MCF 10A (cell line): ENCODE measurements around the gene LCN9. TPM values are rescaled to one million over a fixed set of nuclear protein-coding genes. Genes with fewer than 3 reads are reported as not detected.

Source experiments
- BruUV-seq: library from RNA; stranded (reverse); fragments of 400-500 nt; replicated peaks from 2 replicates; lab custom pipeline; 2021; lab: Mats Ljungman, UMichigan
- CTCF ChIA-PET: fragments of 300-600 bp; sonication (Branson Sonifier 250); formaldehyde crosslinking; extraction: SDS; loops from one replicate; lab custom pipeline; 2021; ENCODE audit warnings: antibody characterized with exemption, inconsistent platforms; lab: Yijun Ruan, JAX
- POLR2A ChIA-PET: fragments of 300-600, 350-650 bp; sonication (Branson Sonifier 250); formaldehyde crosslinking; extraction: SDS; loops from one replicate; lab custom pipeline; 2020; ENCODE audit warnings: antibody characterized with exemption, inconsistent platforms; lab: Yijun Ruan, JAX
- DNase-seq: peaks from one replicate; pipeline ENCODE4 v3.0.0-alpha.2; 2018; ENCODE audit not compliant: unreplicated experiment
- H3K27ac Mint-ChIP-seq: one replicate; pipeline ENCODE4 v1.8.0; 2022; ENCODE audit warnings: mild to moderate bottlenecking, low read depth, mixed read lengths; ENCODE audit not compliant: unreplicated experiment
- H3K27me3 Mint-ChIP-seq: one replicate; pipeline ENCODE4 v1.8.0; 2022; ENCODE audit warnings: mixed read lengths; ENCODE audit not compliant: insufficient read depth, unreplicated experiment
- H3K36me3 Mint-ChIP-seq: one replicate; pipeline ENCODE4 v1.8.0; 2022; ENCODE audit warnings: mild to moderate bottlenecking, moderate library complexity, mixed read lengths; ENCODE audit not compliant: insufficient read depth, unreplicated experiment
- H3K4me1 Mint-ChIP-seq: one replicate; pipeline ENCODE4 v1.8.0; 2022; ENCODE audit warnings: mixed read lengths; ENCODE audit not compliant: insufficient read depth, unreplicated experiment
- H3K4me3 Mint-ChIP-seq: one replicate; pipeline ENCODE4 v1.8.0; 2022; ENCODE audit warnings: mild to moderate bottlenecking, moderate library complexity, mixed read lengths; ENCODE audit not compliant: unreplicated experiment
- H3K9me3 Mint-ChIP-seq: one replicate; pipeline ENCODE4 v1.8.0; 2022; ENCODE audit warnings: mixed read lengths; ENCODE audit not compliant: unreplicated experiment
- intact Hi-C: fragments of 100-400 bp; cut with micrococcal nuclease; formaldehyde crosslinking; loops from 2 replicates; pipeline ENCODE4 v1.14.1; 2022
- total RNA-seq: library from RNA; stranded (reverse); gene quantifications from 2 replicates; pipeline ENCODE4 v1.2.3, GENCODE V29; 2022
- TF ChIP-seq, protein P1 (sequence below): fragments of 200-600 bp; IDR thresholded peaks from one replicate; pipeline ENCODE4 v1.8.0; 2022; ENCODE audit warnings: antibody characterized with exemption, mild to moderate bottlenecking; ENCODE audit not compliant: unreplicated experiment

Gene LCN9
- total RNA-seq, 1 experiment from 2014 or later, result not detected

DNA sequence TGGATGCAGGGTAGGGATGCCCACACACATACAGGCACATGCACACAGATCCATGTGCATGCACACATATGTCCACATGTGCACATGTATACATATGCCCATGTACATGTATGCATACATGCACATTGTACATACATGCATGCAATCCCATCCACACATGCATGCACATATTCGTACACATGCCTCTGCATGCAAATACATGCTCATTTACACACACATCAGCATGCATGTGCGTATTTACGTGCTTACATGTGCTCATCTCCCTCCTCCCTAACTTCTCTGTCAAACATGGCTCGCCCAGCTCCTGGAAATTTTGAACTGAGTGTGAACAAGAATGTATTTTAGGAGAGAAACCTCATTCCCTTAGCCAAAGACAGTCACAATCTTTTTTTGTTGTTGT lies 45.1 kb downstream of the LCN9 start:
- Mint-ChIP-seq H3K4me1 (no peaks in the 10 kb centered on the region), H3K27ac (no peak overlapping the region), H3K9me3 (no peaks in the 10 kb centered on the region), H3K4me3 (no peak overlapping the region), H3K27me3 (peaks cover 33% of the 10 kb centered on the region), H3K36me3 (no peaks in the 10 kb centered on the region)
- TF ChIP-seq, protein P1, sequence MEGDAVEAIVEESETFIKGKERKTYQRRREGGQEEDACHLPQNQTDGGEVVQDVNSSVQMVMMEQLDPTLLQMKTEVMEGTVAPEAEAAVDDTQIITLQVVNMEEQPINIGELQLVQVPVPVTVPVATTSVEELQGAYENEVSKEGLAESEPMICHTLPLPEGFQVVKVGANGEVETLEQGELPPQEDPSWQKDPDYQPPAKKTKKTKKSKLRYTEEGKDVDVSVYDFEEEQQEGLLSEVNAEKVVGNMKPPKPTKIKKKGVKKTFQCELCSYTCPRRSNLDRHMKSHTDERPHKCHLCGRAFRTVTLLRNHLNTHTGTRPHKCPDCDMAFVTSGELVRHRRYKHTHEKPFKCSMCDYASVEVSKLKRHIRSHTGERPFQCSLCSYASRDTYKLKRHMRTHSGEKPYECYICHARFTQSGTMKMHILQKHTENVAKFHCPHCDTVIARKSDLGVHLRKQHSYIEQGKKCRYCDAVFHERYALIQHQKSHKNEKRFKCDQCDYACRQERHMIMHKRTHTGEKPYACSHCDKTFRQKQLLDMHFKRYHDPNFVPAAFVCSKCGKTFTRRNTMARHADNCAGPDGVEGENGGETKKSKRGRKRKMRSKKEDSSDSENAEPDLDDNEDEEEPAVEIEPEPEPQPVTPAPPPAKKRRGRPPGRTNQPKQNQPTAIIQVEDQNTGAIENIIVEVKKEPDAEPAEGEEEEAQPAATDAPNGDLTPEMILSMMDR, result no peak
- no TSS peak for BruUV-seq
- CTCF ChIA-PET, result no interaction called here
- intact Hi-C loops, result loop anchor here (10.0 kb wide), 1 partner anchor 103 kb away; no protein-coding TSS in a partner anchor
- POLR2A ChIA-PET, result interaction anchor here (0.6 kb wide), 1 partner anchor 12 kb away, joined by 3 read pairs; no protein-coding TSS in a partner anchor
- DNase-seq, result no peak

DNA sequence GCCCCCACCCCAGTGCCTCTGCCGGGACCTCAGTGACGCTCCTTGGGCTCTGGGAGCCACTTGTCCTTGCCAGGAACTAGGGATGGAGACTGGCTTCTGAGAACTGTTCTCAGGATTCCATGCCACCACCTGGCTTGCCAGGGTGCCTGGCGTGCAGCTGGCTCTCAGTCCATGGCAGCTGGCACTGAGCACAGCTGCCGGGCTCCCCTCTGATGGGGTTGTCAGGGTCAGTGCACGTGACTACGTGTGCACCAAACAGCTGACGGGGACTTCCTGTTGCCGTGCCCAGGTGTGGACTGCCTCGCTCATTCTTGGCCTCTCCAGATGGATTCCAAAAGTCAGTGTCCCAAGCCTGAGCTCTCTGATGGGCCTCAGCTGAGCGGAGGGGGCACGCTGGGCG lies 48.3 kb downstream of the LCN9 start:
- H3K4me3 Mint-ChIP-seq, result no peak overlapping the region
- intact Hi-C loops, result no loop called here
- ChIA-PET CTCF (interaction anchor here (0.6 to 1.4 kb wide), 2 partner anchors 9 to 62 kb away, joined by 3 to 7 read pairs; partner anchors contain the start of gene KCNT1), POLR2A (interaction anchor here (1.0 kb wide), 1 partner anchor 9 kb away, joined by 6 read pairs; no protein-coding TSS in a partner anchor)
- no TSS peak for BruUV-seq
- no peak overlapping the region for H3K27ac Mint-ChIP-seq
- TF ChIP-seq, protein P1, result no peak
- H3K9me3 Mint-ChIP-seq, result no peaks in the 10 kb centered on the region
- H3K4me1 Mint-ChIP-seq, result no peaks in the 10 kb centered on the region
- no peaks in the 10 kb centered on the region for H3K36me3 Mint-ChIP-seq
- DNase-seq, result no peak
- H3K27me3 Mint-ChIP-seq, result peaks cover 46% of the 10 kb centered on the region

DNA sequence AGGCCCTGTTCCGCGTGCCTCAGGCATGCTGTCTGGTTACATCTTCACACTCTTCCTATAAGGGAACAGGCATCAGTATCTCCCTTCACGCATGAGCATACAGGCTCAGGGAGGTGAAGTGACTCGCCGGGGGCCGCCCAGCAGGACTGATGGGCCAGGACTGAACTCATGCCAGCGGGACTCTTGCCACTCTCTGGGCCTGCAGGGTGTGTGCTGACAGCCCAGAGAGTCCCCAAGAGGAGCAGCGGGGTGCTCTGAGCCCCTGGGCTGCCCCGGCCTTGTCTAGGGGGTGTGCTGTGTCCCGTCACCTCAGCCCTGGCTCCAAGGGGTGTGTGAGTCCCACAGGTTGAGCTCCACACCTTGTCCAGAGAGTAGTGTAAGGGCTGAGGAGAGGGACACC lies 48.8 kb downstream of the LCN9 start:
- intact Hi-C loops, result no loop called here

GRCh38 chr9:135712613-135713295 lies 49.6 kb downstream of the LCN9 start:
- no peaks in the 10 kb centered on the region for H3K36me3 Mint-ChIP-seq
- POLR2A ChIA-PET, result interaction anchor here (0.6 to 1.0 kb wide), 2 partner anchors 10 to 155 kb away, joined by 3 to 6 read pairs; no protein-coding TSS in a partner anchor
- no peaks in the 10 kb centered on the region for H3K4me1 Mint-ChIP-seq
- CTCF ChIA-PET, result interaction anchor here (1.3 to 1.4 kb wide), 2 partner anchors 10 to 11 kb away, joined by 5 to 7 read pairs; partner anchors contain the start of gene KCNT1
- H3K4me3 Mint-ChIP-seq, result no peak overlapping the region
- no TSS peak for BruUV-seq
- no peak overlapping the region for H3K27ac Mint-ChIP-seq
- H3K27me3 Mint-ChIP-seq, result peaks cover 57% of the 10 kb centered on the region
- intact Hi-C loops, result no loop called here
- TF ChIP-seq, protein P1, result no peak
- H3K9me3 Mint-ChIP-seq, result no peaks in the 10 kb centered on the region
- no peak for DNase-seq

More for the DNA sequence above, 48.8 kb downstream of the LCN9 start:
- H3K27me3 Mint-ChIP-seq, result peaks cover 51% of the 10 kb centered on the region
- H3K27ac Mint-ChIP-seq, result no peak overlapping the region
- TF ChIP-seq, protein P1, result no peak
- H3K4me3 Mint-ChIP-seq, result no peak overlapping the region
- H3K4me1 Mint-ChIP-seq, result no peaks in the 10 kb centered on the region
- H3K36me3 Mint-ChIP-seq, result no peaks in the 10 kb centered on the region
- DNase-seq, result no peak
- no TSS peak for BruUV-seq
- no peaks in the 10 kb centered on the region for H3K9me3 Mint-ChIP-seq
- ChIA-PET CTCF (interaction anchor here (0.6 to 1.4 kb wide), 2 partner anchors 9 to 63 kb away, joined by 3 to 7 read pairs; partner anchors contain the start of gene KCNT1), POLR2A (interaction anchor here (1.0 kb wide), 1 partner anchor 9 kb away, joined by 6 read pairs; no protein-coding TSS in a partner anchor)
